ENCODE results near the gene SLC22A4.

SLC22A4 gene

GRCh38 chr5:132277971-132278853, 16.0 kb upstream of the SLC22A4 start:
- no peak overlapping the region for H3K27ac ChIP-seq
- TF ChIP-seq CTCF (IDR thresholded peaks at IDR 0.05) = no peak
- no peak for TF ChIP-seq ZFX (IDR thresholded peaks at IDR 0.05; ENCODE audit: borderline replicate concordance)

GRCh38 chr5:132279801-132280200, 14.4 kb upstream of the SLC22A4 start:
- TF ChIP-seq CTCF (IDR thresholded peaks at IDR 0.05) = no peak
- TF ChIP-seq ZFX (IDR thresholded peaks at IDR 0.05; ENCODE audit: borderline replicate concordance) = no peak
- H3K27ac ChIP-seq = no peak overlapping the region

GRCh38 chr5:132280371-132281240, 13.6 kb upstream of the SLC22A4 start:
- H3K27ac ChIP-seq = no peak overlapping the region
- TF ChIP-seq ZFX (IDR thresholded peaks at IDR 0.05; ENCODE audit: borderline replicate concordance) (no peak), CTCF (IDR thresholded peaks at IDR 0.05) (no peak)

GRCh38 chr5:132281856-132282614, 12.2 kb upstream of the SLC22A4 start:
- TF ChIP-seq CTCF (IDR thresholded peaks at IDR 0.05) (no peak), ZFX (IDR thresholded peaks at IDR 0.05; ENCODE audit: borderline replicate concordance) (no peak)
- H3K27ac ChIP-seq = no peak overlapping the region

GRCh38 chr5:132283423-132284043, 10.7 kb upstream of the SLC22A4 start:
- TF ChIP-seq ZFX (IDR thresholded peaks at IDR 0.05; ENCODE audit: borderline replicate concordance) = no peak
- TF ChIP-seq CTCF (IDR thresholded peaks at IDR 0.05) = peak; percentile 60

GRCh38 chr5:132289097-132289496, 5.1 kb upstream of the SLC22A4 start:
- TF ChIP-seq CTCF (IDR thresholded peaks at IDR 0.05) = no peak
- TF ChIP-seq ZFX (IDR thresholded peaks at IDR 0.05; ENCODE audit: borderline replicate concordance) = no peak
- no peak overlapping the region for H3K27ac ChIP-seq

More at GRCh38 chr5:132283423-132284043, 10.7 kb upstream of the SLC22A4 start:
- no peak overlapping the region for H3K27ac ChIP-seq

Data from 22Rv1 (cell line).